ENCODE data around the gene XPNPEP2.

DNA sequence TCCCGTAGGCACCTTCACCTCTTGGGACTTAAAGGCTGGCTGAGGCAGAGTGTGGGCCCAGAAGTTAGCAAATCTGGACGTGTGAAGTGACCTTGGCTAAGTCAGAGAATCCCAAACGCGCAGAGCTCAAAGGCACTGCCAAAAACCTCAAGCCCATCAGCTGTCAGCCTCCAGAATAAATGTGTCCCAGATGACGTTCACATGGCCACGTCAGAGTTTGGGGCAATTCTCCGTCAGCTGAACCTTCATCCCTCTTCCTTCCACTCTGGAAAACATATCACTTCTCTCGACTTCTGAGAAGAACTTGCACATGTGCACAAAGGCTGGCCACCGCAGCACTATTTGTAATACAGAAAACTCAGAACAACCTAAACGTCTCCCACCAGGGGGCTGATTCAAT lies 48.3 kb upstream of the XPNPEP2 start:
- no peak for TF ChIP-seq RFX5 (IDR thresholded peaks at IDR 0.05; ENCODE audit: low read length)
- TF ChIP-seq, protein P1, sequence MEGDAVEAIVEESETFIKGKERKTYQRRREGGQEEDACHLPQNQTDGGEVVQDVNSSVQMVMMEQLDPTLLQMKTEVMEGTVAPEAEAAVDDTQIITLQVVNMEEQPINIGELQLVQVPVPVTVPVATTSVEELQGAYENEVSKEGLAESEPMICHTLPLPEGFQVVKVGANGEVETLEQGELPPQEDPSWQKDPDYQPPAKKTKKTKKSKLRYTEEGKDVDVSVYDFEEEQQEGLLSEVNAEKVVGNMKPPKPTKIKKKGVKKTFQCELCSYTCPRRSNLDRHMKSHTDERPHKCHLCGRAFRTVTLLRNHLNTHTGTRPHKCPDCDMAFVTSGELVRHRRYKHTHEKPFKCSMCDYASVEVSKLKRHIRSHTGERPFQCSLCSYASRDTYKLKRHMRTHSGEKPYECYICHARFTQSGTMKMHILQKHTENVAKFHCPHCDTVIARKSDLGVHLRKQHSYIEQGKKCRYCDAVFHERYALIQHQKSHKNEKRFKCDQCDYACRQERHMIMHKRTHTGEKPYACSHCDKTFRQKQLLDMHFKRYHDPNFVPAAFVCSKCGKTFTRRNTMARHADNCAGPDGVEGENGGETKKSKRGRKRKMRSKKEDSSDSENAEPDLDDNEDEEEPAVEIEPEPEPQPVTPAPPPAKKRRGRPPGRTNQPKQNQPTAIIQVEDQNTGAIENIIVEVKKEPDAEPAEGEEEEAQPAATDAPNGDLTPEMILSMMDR (IDR thresholded peaks at IDR 0.05), result no peak
- TF ChIP-seq POLR2AphosphoS5 (IDR thresholded peaks at IDR 0.05; ENCODE audit: low read depth, low read length), result no peak
- no peak for TF ChIP-seq EP300 (IDR thresholded peaks at IDR 0.05; ENCODE audit: borderline replicate concordance in 1 of 2, low read depth in 1 of 2, low read length in 1 of 2)

Measured in SK-N-SH (cell line).